Measurements from ENCODE around the gene LIG1. TPM values are rescaled to one million over a fixed set of nuclear protein-coding genes. Genes with fewer than 3 reads are reported as not detected.

LIG1 gene
- total RNA-seq, 2 donors from 2014 or later: 17.4 to 62.0 TPM

DNA sequence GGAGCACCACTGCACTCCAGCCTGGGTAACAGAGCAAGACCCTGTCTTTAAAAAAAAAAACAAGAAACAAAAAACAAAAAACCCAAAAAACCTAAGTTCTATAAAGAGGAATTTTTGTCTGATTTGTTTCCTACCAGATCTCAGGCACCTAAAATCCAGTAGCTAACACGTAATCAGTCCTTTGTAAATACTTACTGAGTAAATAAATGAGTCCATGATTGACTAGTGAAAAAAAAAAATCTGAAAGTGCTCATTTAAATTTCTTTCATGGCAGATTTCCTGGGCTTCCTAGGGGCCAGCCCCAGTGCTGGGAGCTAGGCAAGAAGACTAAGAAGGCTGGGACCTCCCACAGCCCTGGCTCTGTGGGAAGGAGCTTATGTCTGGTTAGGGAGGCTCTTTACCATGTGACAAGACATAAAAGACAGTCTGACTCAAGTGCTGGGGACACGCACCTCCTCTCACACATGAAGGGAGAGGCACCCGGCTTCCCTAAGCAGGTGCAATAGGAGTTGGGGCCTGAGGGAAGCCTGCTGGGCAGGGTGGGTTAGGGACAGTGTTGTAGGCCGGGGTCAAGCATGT is 22.5 kb downstream of the LIG1 start:
- no peak for TF ChIP-seq POLR2A (IDR thresholded peaks at IDR 0.05)
- TF ChIP-seq, protein P1, sequence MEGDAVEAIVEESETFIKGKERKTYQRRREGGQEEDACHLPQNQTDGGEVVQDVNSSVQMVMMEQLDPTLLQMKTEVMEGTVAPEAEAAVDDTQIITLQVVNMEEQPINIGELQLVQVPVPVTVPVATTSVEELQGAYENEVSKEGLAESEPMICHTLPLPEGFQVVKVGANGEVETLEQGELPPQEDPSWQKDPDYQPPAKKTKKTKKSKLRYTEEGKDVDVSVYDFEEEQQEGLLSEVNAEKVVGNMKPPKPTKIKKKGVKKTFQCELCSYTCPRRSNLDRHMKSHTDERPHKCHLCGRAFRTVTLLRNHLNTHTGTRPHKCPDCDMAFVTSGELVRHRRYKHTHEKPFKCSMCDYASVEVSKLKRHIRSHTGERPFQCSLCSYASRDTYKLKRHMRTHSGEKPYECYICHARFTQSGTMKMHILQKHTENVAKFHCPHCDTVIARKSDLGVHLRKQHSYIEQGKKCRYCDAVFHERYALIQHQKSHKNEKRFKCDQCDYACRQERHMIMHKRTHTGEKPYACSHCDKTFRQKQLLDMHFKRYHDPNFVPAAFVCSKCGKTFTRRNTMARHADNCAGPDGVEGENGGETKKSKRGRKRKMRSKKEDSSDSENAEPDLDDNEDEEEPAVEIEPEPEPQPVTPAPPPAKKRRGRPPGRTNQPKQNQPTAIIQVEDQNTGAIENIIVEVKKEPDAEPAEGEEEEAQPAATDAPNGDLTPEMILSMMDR (IDR thresholded peaks at IDR 0.05): no peak
- no peak for DNase-seq
- no peaks in the 10 kb centered on the region for H3K9me3 ChIP-seq
- no peaks in the 10 kb centered on the region for H3K4me1 ChIP-seq
- ATAC-seq: no peak
- no peak overlapping the region for H3K27ac ChIP-seq
- WGBS, 2 donors: 32 to 83% methylated on average over 1 to 4 of the region's 4 CpGs
- H3K27me3 ChIP-seq: no peaks in the 10 kb centered on the region
- H3K36me3 ChIP-seq (replicated peaks in 1 of 2; ENCODE audit: insufficient read depth in 1 of 2, low read depth in 2 of 2): no peaks in the 10 kb centered on the region
- H3K4me3 ChIP-seq: no peak overlapping the region
- intact Hi-C loops (cut with DNase I): no loop called here

GRCh38 chr19:48139053-48139452 is 31.1 kb downstream of the LIG1 start:
- H3K27ac ChIP-seq: no peak overlapping the region
- ATAC-seq: no peak
- no peaks in the 10 kb centered on the region for H3K4me1 ChIP-seq
- no peaks in the 10 kb centered on the region for H3K36me3 ChIP-seq (replicated peaks in 1 of 2; ENCODE audit: insufficient read depth in 1 of 2, low read depth in 2 of 2)
- intact Hi-C loops (cut with DNase I): no loop called here
- H3K9me3 ChIP-seq: no peaks in the 10 kb centered on the region
- 89 to 100% methylated on average over 3 to 6 of the region's 6 CpGs for WGBS, 2 donors
- no peaks in the 10 kb centered on the region for H3K27me3 ChIP-seq
- TF ChIP-seq, protein P1 (IDR thresholded peaks at IDR 0.05): no peak
- no peak for TF ChIP-seq POLR2A (IDR thresholded peaks at IDR 0.05)
- no peak overlapping the region for H3K4me3 ChIP-seq
- DNase-seq: no peak

DNA sequence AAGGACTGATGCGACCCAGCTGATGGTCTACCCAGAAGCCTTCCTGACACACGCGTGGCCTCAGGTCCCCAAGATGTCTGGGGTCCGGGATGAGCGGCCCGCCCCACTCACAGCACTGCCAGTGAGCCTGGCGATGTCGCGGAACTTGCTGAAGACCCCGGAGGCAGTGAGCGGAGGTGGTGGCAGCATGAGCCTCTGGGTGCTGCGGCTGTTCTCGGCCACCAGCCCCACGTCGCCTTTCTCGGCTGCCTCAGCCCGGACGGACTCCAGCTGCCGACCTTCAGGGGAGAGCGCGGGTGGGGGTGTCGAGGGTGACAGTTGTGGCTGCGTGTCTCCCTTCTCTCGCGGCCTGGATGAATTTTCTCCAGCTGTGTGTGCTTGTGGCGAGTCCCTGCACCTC is 32.7 kb downstream of the LIG1 start:
- H3K4me3 ChIP-seq: no peak overlapping the region
- WGBS, 2 donors: 92 to 100% methylated on average over 2 to 26 of the region's 26 CpGs
- no peaks in the 10 kb centered on the region for H3K9me3 ChIP-seq
- H3K27me3 ChIP-seq: no peaks in the 10 kb centered on the region
- intact Hi-C loops (cut with DNase I): no loop called here
- H3K36me3 ChIP-seq (replicated peaks in 1 of 2; ENCODE audit: insufficient read depth in 1 of 2, low read depth in 2 of 2): no peaks in the 10 kb centered on the region
- no peak overlapping the region for H3K27ac ChIP-seq
- TF ChIP-seq, protein P1 (IDR thresholded peaks at IDR 0.05): no peak
- TF ChIP-seq POLR2A (IDR thresholded peaks at IDR 0.05): no peak
- DNase-seq (no peak), ATAC-seq (no peak)
- H3K4me1 ChIP-seq: no peaks in the 10 kb centered on the region

GRCh38 chr19:48136547-48136946 is 33.6 kb downstream of the LIG1 start:
- 98 to 100% methylated on average over 1 to 4 of the region's 4 CpGs for WGBS, 2 donors
- ATAC-seq (no peak), DNase-seq (no peak)
- Histone ChIP-seq H3K4me1 (no peaks in the 10 kb centered on the region), H3K4me3 (no peak overlapping the region), H3K36me3 (replicated peaks in 1 of 2; ENCODE audit: insufficient read depth in 1 of 2, low read depth in 2 of 2) (no peaks in the 10 kb centered on the region), H3K9me3 (no peaks in the 10 kb centered on the region), H3K27ac (no peak overlapping the region), H3K27me3 (no peaks in the 10 kb centered on the region)
- intact Hi-C loops (cut with DNase I): no loop called here
- TF ChIP-seq, protein P1 (IDR thresholded peaks at IDR 0.05): no peak
- TF ChIP-seq POLR2A (IDR thresholded peaks at IDR 0.05): no peak

GRCh38 chr19:48135411-48135810 is 34.7 kb downstream of the LIG1 start:
- Histone ChIP-seq H3K27ac (no peak overlapping the region), H3K36me3 (replicated peaks in 1 of 2; ENCODE audit: insufficient read depth in 1 of 2, low read depth in 2 of 2) (no peaks in the 10 kb centered on the region), H3K27me3 (no peaks in the 10 kb centered on the region), H3K4me1 (no peaks in the 10 kb centered on the region), H3K4me3 (no peak overlapping the region), H3K9me3 (no peaks in the 10 kb centered on the region)
- intact Hi-C loops (cut with DNase I): no loop called here
- TF ChIP-seq, protein P1 (IDR thresholded peaks at IDR 0.05): no peak
- no peak for TF ChIP-seq POLR2A (IDR thresholded peaks at IDR 0.05)
- peak in 1 of 4 donors; percentile 17 for DNase-seq
- ATAC-seq: no peak
- 78 to 82% methylated on average over 8 of the region's 8 CpGs for WGBS, 2 donors
